WTC11 (cell line): ENCODE data around the gene FGF12. TPM values are rescaled to one million over a fixed set of nuclear protein-coding genes. Genes with fewer than 3 reads are reported as not detected.

Experiments used
- ATAC-seq: fragments of 200-7000 bp; cut with Tn5 transposase; 2 replicates; pipeline ENCODE4 v1.10.0; 2021; ENCODE audit warnings: mild to moderate bottlenecking, moderate library complexity
- CTCF ChIA-PET: fragments of 300-600 bp; sonication (Branson Sonifier 250); formaldehyde crosslinking; loops from one replicate; lab custom pipeline; 2021; ENCODE audit warnings: antibody characterized with exemption; lab: Charles Lee
- POLR2A ChIA-PET: fragments of 350-600 bp; sonication (Branson Sonifier 250); formaldehyde crosslinking; loops from one replicate; lab custom pipeline; 2021; ENCODE audit warnings: antibody characterized with exemption; lab: Charles Lee
- DNase-seq: peaks from one replicate; pipeline ENCODE4 v3.0.0; 2021; ENCODE audit warnings: low spot score
- H3K27ac Mint-ChIP-seq: 2 replicates; pipeline ENCODE4 v1.8.0; 2021; ENCODE audit warnings: mixed read lengths
- H3K27me3 Mint-ChIP-seq: 2 replicates; pipeline ENCODE4 v1.8.0; 2021; ENCODE audit warnings: low read depth, mild to moderate bottlenecking, moderate library complexity, mixed read lengths
- H3K36me3 Mint-ChIP-seq: 2 replicates; pipeline ENCODE4 v1.8.0; 2021; ENCODE audit warnings: mixed read lengths
- H3K4me1 Mint-ChIP-seq: 2 replicates; pipeline ENCODE4 v1.8.0; 2022; ENCODE audit warnings: mixed read lengths
- H3K4me3 Mint-ChIP-seq: 2 replicates; pipeline ENCODE4 v1.8.0; 2021; ENCODE audit warnings: mild to moderate bottlenecking, moderate library complexity, mixed read lengths
- H3K9me3 Mint-ChIP-seq: 2 replicates; pipeline ENCODE4 v1.8.0; 2021; ENCODE audit warnings: mixed read lengths
- AFF4 ChIP-seq: sonication (generic); formaldehyde crosslinking; IDR thresholded peaks from 2 replicates; pipeline ENCODE4 v1.8.1; 2023; ENCODE audit warnings: mild to moderate bottlenecking, missing genetic modification reagents, borderline replicate concordance
- ATF6 ChIP-seq: sonication (generic); formaldehyde crosslinking; IDR thresholded peaks from 2 replicates; pipeline ENCODE4 v1.8.1; 2023; ENCODE audit warnings: mild to moderate bottlenecking, missing genetic modification reagents
- E2F5 ChIP-seq: sonication (generic); formaldehyde crosslinking; IDR thresholded peaks from 2 replicates; pipeline ENCODE4 v1.8.1; 2022; ENCODE audit warnings: mild to moderate bottlenecking, moderate library complexity, missing genetic modification reagents
- GABPB1 ChIP-seq: sonication (generic); formaldehyde crosslinking; IDR thresholded peaks from 2 replicates; pipeline ENCODE4 v1.8.1; 2023; ENCODE audit warnings: mild to moderate bottlenecking, missing genetic modification reagents
- JUN ChIP-seq: sonication (generic); formaldehyde crosslinking; IDR thresholded peaks from 2 replicates; pipeline ENCODE4 v1.8.0; 2023; ENCODE audit warnings: mild to moderate bottlenecking, missing genetic modification reagents
- MAX ChIP-seq: sonication (generic); formaldehyde crosslinking; IDR thresholded peaks from 2 replicates; pipeline ENCODE4 v1.8.0; 2022; ENCODE audit warnings: mild to moderate bottlenecking, missing genetic modification reagents
- MLX ChIP-seq: sonication (generic); formaldehyde crosslinking; IDR thresholded peaks from 2 replicates; pipeline ENCODE4 v1.8.1; 2023; ENCODE audit warnings: mild to moderate bottlenecking, missing genetic modification reagents, moderate library complexity
- MXD4 ChIP-seq: fragments of 250-450 bp; sonication (Bioruptor Pico); IDR thresholded peaks from 2 replicates; pipeline ENCODE4 v1.8.0; 2021; ENCODE audit warnings: mild to moderate bottlenecking, moderate library complexity, borderline replicate concordance
- PRRX2 ChIP-seq: fragments of 250-450 bp; sonication (Bioruptor Pico); IDR thresholded peaks from 2 replicates; pipeline ENCODE4 v1.8.0; 2021; ENCODE audit warnings: mild to moderate bottlenecking
- SP1 ChIP-seq: sonication (generic); formaldehyde crosslinking; conservative IDR thresholded peaks from 2 replicates; pipeline ENCODE4 v1.8.1; 2022; ENCODE audit warnings: missing genetic modification reagents
- TEAD4 ChIP-seq: sonication (generic); formaldehyde crosslinking; IDR thresholded peaks from 2 replicates; pipeline ENCODE4 v1.8.0; 2022; ENCODE audit warnings: mild to moderate bottlenecking, missing genetic modification reagents
- USF1 ChIP-seq: sonication (generic); formaldehyde crosslinking; IDR thresholded peaks from 2 replicates; pipeline ENCODE4 v1.8.0; 2022; ENCODE audit warnings: mild to moderate bottlenecking, missing genetic modification reagents
- ZNF281 ChIP-seq: sonication (generic); formaldehyde crosslinking; IDR thresholded peaks from 2 replicates; pipeline ENCODE4 v1.8.0; 2023; ENCODE audit warnings: mild to moderate bottlenecking, missing genetic modification reagents
- total RNA-seq: library from RNA; stranded (reverse); gene quantifications from 3 replicates; pipeline ENCODE4 v1.2.3, GENCODE V29; 2021

FGF12 gene
- total RNA-seq, 1 experiment from 2014 or later: 13.5 TPM

- TF ChIP-seq E2F5 (CRISPR knock-in tag): no peak
- TF ChIP-seq PRRX2 (CRISPR knock-in tag): no peak
- TF ChIP-seq ATF6: no peak
- no peak for TF ChIP-seq MLX (CRISPR knock-in tag)
- TF ChIP-seq USF1 (CRISPR knock-in tag): no peak
- no peak for TF ChIP-seq GABPB1
Measured at GRCh38 chr3:192258721-192259120, 468.6 kb downstream of the FGF12 start (continued).

- ChIA-PET POLR2A (no interaction called here), CTCF (no interaction called here)
- Mint-ChIP-seq H3K9me3 (no peaks in the 10 kb centered on the region), H3K27me3 (no peaks in the 10 kb centered on the region), H3K27ac (no peak overlapping the region), H3K4me1 (peaks cover 1% of the 10 kb centered on the region; the same call in 1 of the 2 replicates)
- ATAC-seq (no peak), DNase-seq (no peak)
- TF ChIP-seq SP1 (CRISPR knock-in tag): no peak
- no peak for TF ChIP-seq AFF4 (CRISPR knock-in tag)
- no peak for TF ChIP-seq TEAD4 (CRISPR knock-in tag)
- no peak for TF ChIP-seq ZNF281
- TF ChIP-seq JUN (CRISPR knock-in tag): no peak
- no peak for TF ChIP-seq MAX (CRISPR knock-in tag)
- no peak for TF ChIP-seq MXD4 (CRISPR knock-in tag)
- TF ChIP-seq, all 79 proteins: peak for 0
- Mint-ChIP-seq H3K4me3 (no peak overlapping the region), H3K36me3 (no peaks in the 10 kb centered on the region)
Measured at GRCh38 chr3:192255839-192256238, 471.5 kb downstream of the FGF12 start.
